ENCODE results near the gene QPCT. TPM values are rescaled to one million over a fixed set of nuclear protein-coding genes. Genes with fewer than 3 reads are reported as not detected.

Gene QPCT
- total and polyA plus RNA-seq, 2 experiments from 2014 or later: 0.81 to 2.0 TPM

- H4K20me1 ChIP-seq (ENCODE audit: insufficient read depth, poor library complexity, severe bottlenecking): no peaks in the 10 kb centered on the region
- no peak overlapping the region for H3K4me2 ChIP-seq
- H3K36me3 ChIP-seq (replicated peaks; ENCODE audit: insufficient read depth, low read depth): no peaks in the 10 kb centered on the region
- H3K79me2 ChIP-seq: no peaks in the 10 kb centered on the region
- TF ChIP-seq EZH2 (IDR thresholded peaks at IDR 0.05; ENCODE audit: borderline replicate concordance) (no peak), EZH2phosphoT487 (IDR thresholded peaks at IDR 0.05; ENCODE audit: low read depth, severe bottlenecking, unreplicated experiment) (no peak), CTCF (IDR thresholded peaks at IDR 0.05; ENCODE audit: poor library complexity) (no peak)
- no peaks in the 10 kb centered on the region for H3K9me3 ChIP-seq (ENCODE audit: low read depth)
- DNase-seq (ENCODE audit: low spot score): no peak
- 64% methylated on average over 5 of the region's 5 CpGs for WGBS (ENCODE audit: low lambda C conversion rate, missing lambda C conversion rate)
- no peaks in the 10 kb centered on the region for H3K9me2 ChIP-seq (replicated peaks; ENCODE audit: insufficient read depth)
- peaks cover 25% of the 10 kb centered on the region for H3K4me1 ChIP-seq (ENCODE audit: insufficient read depth)
- no peak overlapping the region for H3K4me3 ChIP-seq
- no peaks in the 10 kb centered on the region for H3K27me3 ChIP-seq
- H3K27ac ChIP-seq: no peak overlapping the region
- H2AFZ ChIP-seq: no peak overlapping the region
These were observed 3.7 kb downstream of the QPCT start for GRCh38 chr2:37348155-37348554.

DNA sequence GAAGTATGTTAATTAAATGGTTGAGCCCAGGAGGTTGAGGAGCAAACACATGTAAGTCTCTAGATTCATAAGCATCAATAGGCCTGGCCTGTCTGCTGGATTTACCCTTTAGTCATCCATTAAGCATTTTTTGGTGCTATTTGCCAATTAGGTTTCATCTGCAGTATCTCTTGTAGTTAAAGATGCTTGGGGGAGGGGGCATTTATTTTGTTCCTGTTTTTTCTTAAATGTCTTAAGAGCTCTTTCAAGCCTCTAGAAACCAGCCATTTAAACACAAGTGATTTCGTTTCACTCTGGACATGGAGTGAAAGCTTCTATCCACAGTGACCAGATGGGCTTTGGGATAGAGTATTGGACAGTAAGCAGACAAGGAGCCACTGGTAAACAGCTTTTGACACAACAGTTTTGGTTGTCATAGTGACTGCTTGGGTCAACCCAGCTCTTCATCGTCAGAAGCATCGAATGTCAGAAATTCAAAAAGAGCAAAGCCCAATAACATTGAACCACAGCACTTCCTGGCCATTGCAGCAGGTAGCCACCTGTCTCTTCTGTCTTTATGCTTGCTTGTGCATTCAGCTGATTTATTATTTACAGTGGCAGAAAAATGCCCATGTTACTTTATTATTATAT, 4.9 kb downstream of the QPCT start:
- DNase-seq (ENCODE audit: low spot score): no peak
- H3K27ac ChIP-seq: peak overlapping the region; percentile 58
- no peaks in the 10 kb centered on the region for H4K20me1 ChIP-seq (ENCODE audit: insufficient read depth, poor library complexity, severe bottlenecking)
- H3K36me3 ChIP-seq (replicated peaks; ENCODE audit: insufficient read depth, low read depth): no peaks in the 10 kb centered on the region
- peaks cover 21% of the 10 kb centered on the region for H3K4me1 ChIP-seq (ENCODE audit: insufficient read depth)
- WGBS (ENCODE audit: low lambda C conversion rate, missing lambda C conversion rate): 61% methylated on average over 3 of the region's 3 CpGs
- no peaks in the 10 kb centered on the region for H3K79me2 ChIP-seq
- no peak overlapping the region for H3K4me3 ChIP-seq
- no peaks in the 10 kb centered on the region for H3K9me2 ChIP-seq (replicated peaks; ENCODE audit: insufficient read depth)
- TF ChIP-seq CTCF (IDR thresholded peaks at IDR 0.05; ENCODE audit: poor library complexity) (no peak), EZH2phosphoT487 (IDR thresholded peaks at IDR 0.05; ENCODE audit: low read depth, severe bottlenecking, unreplicated experiment) (no peak), EZH2 (IDR thresholded peaks at IDR 0.05; ENCODE audit: borderline replicate concordance) (no peak)
- H3K27me3 ChIP-seq: no peaks in the 10 kb centered on the region
- H2AFZ ChIP-seq: no peak overlapping the region
- H3K4me2 ChIP-seq: no peak overlapping the region
- H3K9me3 ChIP-seq (ENCODE audit: low read depth): no peaks in the 10 kb centered on the region

- H2AFZ ChIP-seq: peak overlapping the region; percentile 12
- peak overlapping the region; percentile 35 for H3K4me2 ChIP-seq
- H3K9me3 ChIP-seq (ENCODE audit: low read depth): no peaks in the 10 kb centered on the region
- TF ChIP-seq EZH2 (IDR thresholded peaks at IDR 0.05; ENCODE audit: borderline replicate concordance) (no peak), CTCF (IDR thresholded peaks at IDR 0.05; ENCODE audit: poor library complexity) (no peak), EZH2phosphoT487 (IDR thresholded peaks at IDR 0.05; ENCODE audit: low read depth, severe bottlenecking, unreplicated experiment) (no peak)
- H3K4me3 ChIP-seq: no peak overlapping the region
- H3K79me2 ChIP-seq: no peaks in the 10 kb centered on the region
- peak; percentile 42 for DNase-seq (ENCODE audit: low spot score)
- peak overlapping the region; percentile 58 for H3K27ac ChIP-seq
- no peaks in the 10 kb centered on the region for H3K27me3 ChIP-seq
- 42% methylated on average over 3 of the region's 3 CpGs for WGBS (ENCODE audit: low lambda C conversion rate, missing lambda C conversion rate)
- peaks cover 21% of the 10 kb centered on the region for H3K4me1 ChIP-seq (ENCODE audit: insufficient read depth)
- no peaks in the 10 kb centered on the region for H3K36me3 ChIP-seq (replicated peaks; ENCODE audit: insufficient read depth, low read depth)
- no peaks in the 10 kb centered on the region for H4K20me1 ChIP-seq (ENCODE audit: insufficient read depth, poor library complexity, severe bottlenecking)
- H3K9me2 ChIP-seq (replicated peaks; ENCODE audit: insufficient read depth): no peaks in the 10 kb centered on the region
These were observed 5.6 kb downstream of the QPCT start for GRCh38 chr2:37350034-37350433.

All from hepatocyte (in vitro differentiated cells).